Right hindlimb (tissue), 1 donor: ENCODE results near the gene GFOD1.
"Not testable (repeated sequence)": the region's sequence is repeated elsewhere in the genome, so short reads cannot be mapped to it uniquely, and the experiment has no call there.

Source experiments
- DNase-seq: peaks from one replicate; pipeline ENCODE4 v3.0.0-alpha.2; 2018

Gene GFOD1

GRCh38 chr6:13400772-13401171 lies 86.6 kb downstream of the GFOD1 start:
- DNase-seq: no peak

GRCh38 chr6:13398421-13398994 lies 88.9 kb downstream of the GFOD1 start:
- DNase-seq: no peak

GRCh38 chr6:13398069-13398381 lies 89.4 kb downstream of the GFOD1 start:
- DNase-seq: no peak

- DNase-seq: no peak
These were observed 89.9 kb downstream of the GFOD1 start for GRCh38 chr6:13397359-13398068.

- no peak for DNase-seq
These were observed 91.1 kb downstream of the GFOD1 start for GRCh38 chr6:13396241-13396792.

- DNase-seq: no peak
These were observed 91.8 kb downstream of the GFOD1 start for GRCh38 chr6:13395272-13396237.

GRCh38 chr6:13392462-13392861 lies 94.9 kb downstream of the GFOD1 start:
- no peak for DNase-seq

- DNase-seq: no peak
These were observed 95.9 kb downstream of the GFOD1 start for GRCh38 chr6:13391537-13391936.

- DNase-seq: no peak
These were observed 96.7 kb downstream of the GFOD1 start for GRCh38 chr6:13390658-13391057.

- not testable (repeated sequence) for DNase-seq
These were observed 98.2 kb downstream of the GFOD1 start for GRCh38 chr6:13389237-13389636.

- not testable (repeated sequence) for DNase-seq
These were observed 98.6 kb downstream of the GFOD1 start for GRCh38 chr6:13388769-13389168.

- DNase-seq: no peak
These were observed 102.4 kb downstream of the GFOD1 start for GRCh38 chr6:13384966-13385365.

- no peak for DNase-seq
These were observed 102.9 kb downstream of the GFOD1 start for GRCh38 chr6:13384506-13384905.

GRCh38 chr6:13383328-13384163 lies 103.9 kb downstream of the GFOD1 start:
- DNase-seq: no peak

- DNase-seq: no peak
These were observed 106.6 kb downstream of the GFOD1 start for GRCh38 chr6:13380761-13381160.

- DNase-seq: no peak
These were observed 108.5 kb downstream of the GFOD1 start for GRCh38 chr6:13378669-13379590.

GRCh38 chr6:13377054-13377758 lies 110.2 kb downstream of the GFOD1 start:
- no peak for DNase-seq

- DNase-seq: no peak
These were observed 112.0 kb downstream of the GFOD1 start for GRCh38 chr6:13375360-13375878.

GRCh38 chr6:13373919-13374318 lies 113.5 kb downstream of the GFOD1 start:
- DNase-seq: no peak

- DNase-seq: no peak
These were observed 113.9 kb downstream of the GFOD1 start for GRCh38 chr6:13373488-13373886.
